AG04449 (cell line): ENCODE measurements around the gene IER5L.

Source experiments
- CTCF ChIA-PET: fragments of 350-600 bp; formaldehyde crosslinking; extraction: SDS; loops from one replicate; lab custom pipeline; 2021; ENCODE audit warnings: antibody characterized with exemption; lab: Yijun Ruan, JAX
- POLR2A ChIA-PET: fragments of 400-600, 350-600 bp; formaldehyde crosslinking; extraction: SDS; loops from one replicate; lab custom pipeline; 2020; ENCODE audit warnings: antibody characterized with exemption, inconsistent platforms; lab: Yijun Ruan, JAX
- DNase-seq: peaks from one replicate; pipeline ENCODE4 v3.0.0-alpha.2; 2010; ENCODE audit warnings: low read depth, low spot score
- H3K4me3 ChIP-seq: 2 replicates; pipeline ENCODE4 v1.5.1; 2011; ENCODE audit warnings: low read depth, mild to moderate bottlenecking, control low read depth, low read length
- CTCF ChIP-seq: IDR thresholded peaks from one replicate; pipeline ENCODE4 v1.5.1; 2011; ENCODE audit warnings: mild to moderate bottlenecking, moderate library complexity, low read length, control low read depth, inconsistent platforms; ENCODE audit not compliant: insufficient read depth; ENCODE audit errors: missing control alignments

IER5L gene

GRCh38 chr9:129140397-129141065 lies 37.5 kb downstream of the IER5L start:
- no peak for DNase-seq
- H3K4me3 ChIP-seq = peak overlapping the region; percentile 50
- CTCF ChIA-PET = interaction anchor here (0.7 to 24.0 kb wide), 25 partner anchors 10 to 649 kb away, joined by 3 to 735 read pairs (median 9); partner anchors contain the start of genes ASB6, C9orf50, IER5L and NTMT1
- no peak for TF ChIP-seq CTCF
- POLR2A ChIA-PET = interaction anchor here (0.6 to 11.6 kb wide), 22 partner anchors 9 to 500 kb away, joined by 3 to 233 read pairs (median 5); partner anchors contain the start of genes C9orf50, CRAT, IER5L and NTMT1

GRCh38 chr9:129139993-129140396 lies 38.1 kb downstream of the IER5L start:
- CTCF ChIA-PET = interaction anchor here (0.6 to 24.0 kb wide), 29 partner anchors 9 to 650 kb away, joined by 3 to 735 read pairs (median 7); partner anchors contain the start of genes ASB6, C9orf50, IER5L and NTMT1
- H3K4me3 ChIP-seq = peak overlapping the region; percentile 50
- no peak for TF ChIP-seq CTCF
- DNase-seq = peak; percentile 99
- POLR2A ChIA-PET = interaction anchor here (0.6 to 11.6 kb wide), 23 partner anchors 9 to 501 kb away, joined by 3 to 233 read pairs (median 5); partner anchors contain the start of genes C9orf50, CRAT, IER5L and NTMT1

- H3K4me3 ChIP-seq = peak overlapping the region; percentile 57
- POLR2A ChIA-PET = interaction anchor here (0.6 to 11.6 kb wide), 26 partner anchors 8 to 502 kb away, joined by 3 to 233 read pairs (median 4); partner anchors contain the start of genes C9orf50, CRAT, IER5L and NTMT1
- CTCF ChIA-PET = interaction anchor here (0.6 to 24.0 kb wide), 55 partner anchors 8 to 651 kb away, joined by 3 to 735 read pairs (median 5); partner anchors contain the start of genes ASB6, C9orf50, CRAT and IER5L
- no peak for DNase-seq
- TF ChIP-seq CTCF = peak; percentile 68
Measured at GRCh38 chr9:129139233-129139992, 38.6 kb downstream of the IER5L start.

GRCh38 chr9:129138476-129139232 lies 39.4 kb downstream of the IER5L start:
- H3K4me3 ChIP-seq = no peak overlapping the region
- no peak for DNase-seq
- ChIA-PET POLR2A (interaction anchor here (0.6 to 11.6 kb wide), 12 partner anchors 28 to 568 kb away, joined by 3 to 233 read pairs (median 6); partner anchors contain the start of genes C9orf50 and IER5L), CTCF (interaction anchor here (0.7 to 24.0 kb wide), 48 partner anchors 8 to 652 kb away, joined by 3 to 735 read pairs (median 6); partner anchors contain the start of genes ASB6, C9orf50, CRAT and IER5L)
- TF ChIP-seq CTCF = no peak

- DNase-seq = no peak
- POLR2A ChIA-PET = interaction anchor here (0.6 to 11.6 kb wide), 5 partner anchors 36 to 569 kb away, joined by 3 to 233 read pairs (median 28); partner anchors contain the start of gene IER5L
- no peak for TF ChIP-seq CTCF
- CTCF ChIA-PET = interaction anchor here (0.9 to 24.0 kb wide), 26 partner anchors 12 to 646 kb away, joined by 3 to 735 read pairs (median 9); partner anchors contain the start of genes ASB6, C9orf50, CRAT and IER5L
- H3K4me3 ChIP-seq = no peak overlapping the region
Measured at GRCh38 chr9:129138144-129138462, 40.0 kb downstream of the IER5L start.
